BJ (cell line): Measurements from ENCODE around the gene SSBP2. TPM values are rescaled to one million over a fixed set of nuclear protein-coding genes. Genes with fewer than 3 reads are reported as not detected.
"Not testable (repeated sequence)": the region's sequence is repeated elsewhere in the genome, so short reads cannot be mapped to it uniquely, and the experiment has no call there.

Experiments used
- CTCF ChIA-PET: fragments of 350-600 bp; formaldehyde crosslinking; extraction: SDS; loops from one replicate; lab custom pipeline; 2021; ENCODE audit warnings: antibody characterized with exemption, inconsistent platforms; lab: Yijun Ruan, JAX
- POLR2A ChIA-PET: fragments of 300-600 bp; sonication (Branson Sonifier 250); formaldehyde crosslinking; extraction: SDS; loops from one replicate; lab custom pipeline; 2021; ENCODE audit warnings: antibody characterized with exemption; lab: Charles Lee
- DNase-seq: peaks from one replicate; pipeline ENCODE4 v3.0.0-alpha.2; 2011; ENCODE audit warnings: low read depth
- H3K27me3 ChIP-seq: 2 replicates; pipeline ENCODE4 v1.6.0; 2011; ENCODE audit warnings: low read length; ENCODE audit not compliant: control insufficient read depth, insufficient read depth
- H3K36me3 ChIP-seq: 2 replicates; pipeline ENCODE4 v1.5.1; 2011; ENCODE audit warnings: low read length; ENCODE audit not compliant: control insufficient read depth, insufficient read depth
- H3K4me3 ChIP-seq: 2 replicates; pipeline ENCODE4 v1.5.1; 2011; ENCODE audit warnings: low read depth, mild to moderate bottlenecking, control low read depth, low read length
- CTCF ChIP-seq: IDR thresholded peaks from 2 replicates; pipeline ENCODE4 v1.5.1; 2011; ENCODE audit warnings: low read depth, mild to moderate bottlenecking, control low read depth, inconsistent platforms, low read length, moderate library complexity; ENCODE audit not compliant: insufficient read depth
- polyA plus RNA-seq: library from polyadenylated mRNA; depleted of rRNA; stranded (reverse); fragments of >200 nt; gene quantifications from 2 replicates; pipeline ENCODE4 v1.2.3, GENCODE V29; 2011

SSBP2 gene
- polyA plus RNA-seq, 1 experiment, result 68.8 TPM

- POLR2A ChIA-PET, result no interaction called here
- no peak for DNase-seq
- Histone ChIP-seq H3K4me3 (no peak overlapping the region), H3K27me3 (no peaks in the 10 kb centered on the region), H3K36me3 (no peaks in the 10 kb centered on the region)
- TF ChIP-seq CTCF, result no peak
- CTCF ChIA-PET, result no interaction called here
Measured at GRCh38 chr5:81630684-81631083, 120.2 kb downstream of the SSBP2 start.

GRCh38 chr5:81629986-81630385 is 120.9 kb downstream of the SSBP2 start:
- no peaks in the 10 kb centered on the region for H3K36me3 ChIP-seq
- no peaks in the 10 kb centered on the region for H3K27me3 ChIP-seq
- no peak for TF ChIP-seq CTCF
- ChIA-PET POLR2A (no interaction called here), CTCF (interaction anchor here (0.6 kb wide), 1 partner anchor 123 kb away, joined by 3 read pairs; no protein-coding TSS in a partner anchor)
- no peak for DNase-seq
- H3K4me3 ChIP-seq, result no peak overlapping the region

DNA sequence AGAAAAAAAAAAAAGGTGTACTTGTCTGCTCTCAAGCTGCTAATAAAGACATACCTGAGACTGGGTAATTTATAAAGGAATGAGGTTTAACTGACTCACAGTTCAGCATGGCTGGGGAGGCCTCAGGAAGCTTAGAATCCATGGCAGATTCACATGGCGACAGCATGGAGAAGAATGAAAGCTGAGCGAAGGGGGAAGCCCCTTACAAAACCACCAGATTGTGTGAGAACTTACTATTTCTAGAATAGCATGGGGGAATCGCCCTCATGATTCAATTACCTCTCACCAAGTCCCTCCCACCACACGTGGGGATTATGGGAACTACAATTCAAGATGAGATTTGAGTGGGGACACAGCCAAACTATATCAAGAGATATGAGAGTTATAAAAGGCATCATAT is 122.8 kb downstream of the SSBP2 start:
- DNase-seq, H3K4me3 ChIP-seq, H3K36me3 ChIP-seq, POLR2A ChIA-PET, H3K27me3 ChIP-seq: not testable (repeated sequence)
- CTCF ChIA-PET, result interaction anchor here (0.6 kb wide), 1 partner anchor 13 kb away, joined by 3 read pairs; no protein-coding TSS in a partner anchor

GRCh38 chr5:81626524-81626923 is 124.4 kb downstream of the SSBP2 start:
- no peak for DNase-seq
- H3K4me3 ChIP-seq, result no peak overlapping the region
- CTCF ChIA-PET, result interaction anchor here (1.4 kb wide), 1 partner anchor 27 kb away, joined by 3 read pairs; no protein-coding TSS in a partner anchor
- POLR2A ChIA-PET, result interaction anchor here (0.7 kb wide), 1 partner anchor 12 kb away, joined by 4 read pairs; no protein-coding TSS in a partner anchor
- no peaks in the 10 kb centered on the region for H3K27me3 ChIP-seq
- no peaks in the 10 kb centered on the region for H3K36me3 ChIP-seq
- TF ChIP-seq CTCF, result no peak

- no peak for DNase-seq
- H3K27me3 ChIP-seq, result no peaks in the 10 kb centered on the region
- CTCF ChIA-PET, result no interaction called here
- no peak overlapping the region for H3K4me3 ChIP-seq
- no peaks in the 10 kb centered on the region for H3K36me3 ChIP-seq
- POLR2A ChIA-PET, result no interaction called here
- no peak for TF ChIP-seq CTCF
Measured at GRCh38 chr5:81609810-81610375, 141.0 kb downstream of the SSBP2 start.

DNA sequence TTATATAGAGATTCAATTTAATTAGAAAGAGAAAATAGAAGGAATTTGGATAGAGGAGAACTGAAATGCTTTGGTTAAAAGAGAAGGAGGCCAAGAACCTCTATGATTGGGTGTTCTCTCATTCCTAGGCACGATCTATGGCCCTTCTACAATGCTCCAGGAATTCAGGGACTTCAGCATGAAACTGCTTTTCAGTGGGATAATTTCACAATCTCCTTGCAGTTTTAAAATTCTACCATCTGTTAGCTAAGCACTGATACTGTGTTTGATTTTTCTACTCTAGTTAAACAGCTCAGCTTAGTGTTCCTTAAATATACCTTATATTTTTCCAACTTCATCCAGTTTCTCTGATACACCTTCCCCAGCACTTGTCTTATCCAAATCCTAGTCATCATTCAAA is 141.9 kb downstream of the SSBP2 start:
- Histone ChIP-seq H3K27me3 (no peaks in the 10 kb centered on the region), H3K4me3 (no peak overlapping the region), H3K36me3 (no peaks in the 10 kb centered on the region)
- ChIA-PET CTCF (no interaction called here), POLR2A (no interaction called here)
- no peak for DNase-seq
- TF ChIP-seq CTCF, result no peak
